VCaP (cell line): ENCODE results near the gene HMG20A.

ENCODE experiments used
- H3K27ac ChIP-seq: fragments of 450-650 bp; 2 replicates; pipeline ENCODE4 v1.5.1; 2017
- TF ChIP-seq, protein P1 (sequence below): fragments of 450-650 bp; conservative IDR thresholded peaks from 2 replicates; pipeline ENCODE4 v1.5.1; 2017; ENCODE audit warnings: mild to moderate bottlenecking, moderate library complexity

Gene HMG20A

DNA sequence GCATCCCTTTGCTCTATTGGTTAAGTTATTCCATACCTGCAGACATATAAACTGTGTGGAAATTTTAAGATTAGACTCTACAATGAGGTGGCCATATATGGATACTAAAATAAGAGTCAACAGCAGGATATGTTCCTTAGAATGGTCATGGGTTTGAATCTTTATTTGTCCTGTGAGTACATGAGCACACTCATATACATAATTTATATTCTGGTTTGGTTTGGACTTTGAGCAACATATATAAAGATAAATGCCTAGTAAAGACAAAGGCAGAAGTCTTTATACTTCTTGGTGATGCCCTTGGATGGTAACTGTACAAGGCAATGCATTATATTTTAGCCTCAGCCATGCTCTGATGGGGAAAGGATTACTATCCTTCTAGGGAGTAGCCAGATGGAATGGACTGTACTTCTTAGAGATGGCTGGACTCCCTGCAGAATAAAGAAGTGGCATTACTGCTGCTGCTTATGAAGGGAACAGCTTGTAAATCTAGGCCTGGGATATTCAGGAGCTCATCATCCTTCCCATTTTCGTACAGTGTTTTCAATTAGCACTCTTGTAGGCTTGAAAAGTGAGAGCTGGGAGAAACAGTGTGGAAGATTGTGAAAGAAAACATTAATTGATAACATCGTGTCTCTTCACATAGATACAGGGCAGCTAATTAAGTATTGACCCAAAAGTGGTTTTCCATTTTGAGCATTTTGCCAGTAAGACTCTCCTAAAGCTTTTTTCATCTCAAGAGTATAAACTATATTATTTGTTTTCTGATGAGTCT, 60.4 kb downstream of the HMG20A start:
- no peak overlapping the region for H3K27ac ChIP-seq
- TF ChIP-seq, protein P1, sequence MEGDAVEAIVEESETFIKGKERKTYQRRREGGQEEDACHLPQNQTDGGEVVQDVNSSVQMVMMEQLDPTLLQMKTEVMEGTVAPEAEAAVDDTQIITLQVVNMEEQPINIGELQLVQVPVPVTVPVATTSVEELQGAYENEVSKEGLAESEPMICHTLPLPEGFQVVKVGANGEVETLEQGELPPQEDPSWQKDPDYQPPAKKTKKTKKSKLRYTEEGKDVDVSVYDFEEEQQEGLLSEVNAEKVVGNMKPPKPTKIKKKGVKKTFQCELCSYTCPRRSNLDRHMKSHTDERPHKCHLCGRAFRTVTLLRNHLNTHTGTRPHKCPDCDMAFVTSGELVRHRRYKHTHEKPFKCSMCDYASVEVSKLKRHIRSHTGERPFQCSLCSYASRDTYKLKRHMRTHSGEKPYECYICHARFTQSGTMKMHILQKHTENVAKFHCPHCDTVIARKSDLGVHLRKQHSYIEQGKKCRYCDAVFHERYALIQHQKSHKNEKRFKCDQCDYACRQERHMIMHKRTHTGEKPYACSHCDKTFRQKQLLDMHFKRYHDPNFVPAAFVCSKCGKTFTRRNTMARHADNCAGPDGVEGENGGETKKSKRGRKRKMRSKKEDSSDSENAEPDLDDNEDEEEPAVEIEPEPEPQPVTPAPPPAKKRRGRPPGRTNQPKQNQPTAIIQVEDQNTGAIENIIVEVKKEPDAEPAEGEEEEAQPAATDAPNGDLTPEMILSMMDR, result no peak

DNA sequence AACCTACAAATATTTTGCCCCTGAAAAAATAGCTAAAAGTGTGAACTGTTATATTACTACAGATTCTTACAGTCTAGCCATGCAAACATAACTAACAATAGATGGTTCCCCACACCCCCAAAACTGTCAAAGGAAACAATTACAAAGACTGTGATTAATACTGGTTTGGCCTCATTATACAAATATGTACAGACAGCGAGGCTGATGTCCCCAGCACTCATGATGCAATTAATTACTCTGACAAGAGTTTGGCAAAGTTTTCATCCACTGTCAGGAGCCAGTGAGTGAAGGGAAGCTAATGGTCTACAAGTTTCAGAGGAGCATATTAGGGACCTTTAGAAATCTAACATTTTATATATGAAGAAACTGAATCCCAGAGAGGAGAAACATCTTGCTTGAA, 61.0 kb downstream of the HMG20A start:
- no peak overlapping the region for H3K27ac ChIP-seq
- TF ChIP-seq, protein P1, result no peak

DNA sequence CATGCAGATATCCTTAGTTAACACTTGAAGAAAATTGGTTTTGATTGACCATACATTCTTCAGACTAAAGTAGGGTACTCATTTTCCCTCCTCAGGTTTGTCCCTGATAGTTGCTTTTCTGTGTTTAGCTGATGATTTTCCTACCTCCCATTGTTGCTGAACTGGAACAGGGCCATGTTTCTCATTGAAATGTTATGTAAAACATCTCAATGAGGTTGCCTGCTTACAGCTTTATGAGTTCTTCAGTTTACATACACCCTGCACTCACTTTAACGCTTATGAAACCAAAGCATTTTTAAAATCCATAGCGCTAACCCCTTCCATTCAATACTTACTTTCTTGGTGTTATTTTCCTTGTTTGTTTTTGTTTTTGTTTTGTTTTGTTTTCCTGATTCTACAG, 61.9 kb downstream of the HMG20A start:
- TF ChIP-seq, protein P1, result no peak
- H3K27ac ChIP-seq, result no peak overlapping the region

DNA sequence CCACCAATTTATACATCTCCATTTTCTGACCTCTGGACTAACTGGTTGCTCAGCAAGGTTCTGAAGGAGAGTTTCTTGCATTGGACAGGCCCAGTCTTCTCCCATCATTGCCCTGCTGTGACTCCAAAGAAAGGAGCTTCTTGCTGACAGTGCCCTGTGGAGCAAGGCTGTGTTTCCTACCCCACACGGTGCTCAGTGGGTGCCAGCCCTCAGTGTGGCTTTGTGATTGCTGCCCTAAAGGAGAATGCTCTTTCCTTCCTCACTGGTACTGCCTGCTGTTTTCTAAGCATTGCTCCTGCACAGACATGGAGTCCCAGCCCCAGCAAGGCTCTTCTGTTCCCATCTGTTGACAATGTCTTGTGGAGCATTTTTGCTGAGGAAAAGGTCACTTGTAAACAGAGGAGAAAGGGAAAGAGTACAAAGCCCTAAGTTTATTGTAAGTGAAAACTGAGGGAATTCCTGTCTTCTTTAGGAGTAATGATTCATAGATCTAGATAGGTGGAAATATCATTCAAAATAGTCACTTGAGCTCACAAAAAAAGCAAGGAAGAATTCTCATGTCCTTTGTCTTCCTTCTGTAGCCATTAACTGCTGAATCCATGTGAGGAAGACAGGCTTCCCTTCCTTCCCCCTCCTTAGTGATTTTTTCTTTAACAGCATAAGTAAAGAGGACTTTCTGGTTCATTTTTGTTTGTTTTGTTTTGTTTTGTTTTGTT, 62.9 kb downstream of the HMG20A start:
- TF ChIP-seq, protein P1, result no peak
- H3K27ac ChIP-seq, result no peak overlapping the region

DNA sequence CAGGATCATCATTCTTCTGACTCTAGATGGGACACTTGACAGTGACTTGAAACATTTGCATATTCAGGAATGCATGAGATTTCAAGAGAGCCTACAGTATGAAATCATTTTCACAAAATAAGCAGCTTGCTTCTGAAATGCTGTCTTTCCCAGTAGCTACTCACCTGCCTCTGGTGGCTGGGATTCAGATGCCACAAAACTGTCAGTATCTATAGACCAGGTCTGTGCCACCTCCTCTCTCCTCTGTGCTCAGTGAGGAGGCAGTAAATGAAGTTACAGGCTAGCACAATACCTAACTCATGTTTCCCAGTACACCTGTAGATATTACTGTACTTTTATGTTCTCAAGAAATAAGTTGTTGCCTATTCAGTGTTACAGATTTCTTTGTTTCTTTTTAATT, 64.3 kb downstream of the HMG20A start:
- TF ChIP-seq, protein P1, result no peak
- H3K27ac ChIP-seq, result no peak overlapping the region

DNA sequence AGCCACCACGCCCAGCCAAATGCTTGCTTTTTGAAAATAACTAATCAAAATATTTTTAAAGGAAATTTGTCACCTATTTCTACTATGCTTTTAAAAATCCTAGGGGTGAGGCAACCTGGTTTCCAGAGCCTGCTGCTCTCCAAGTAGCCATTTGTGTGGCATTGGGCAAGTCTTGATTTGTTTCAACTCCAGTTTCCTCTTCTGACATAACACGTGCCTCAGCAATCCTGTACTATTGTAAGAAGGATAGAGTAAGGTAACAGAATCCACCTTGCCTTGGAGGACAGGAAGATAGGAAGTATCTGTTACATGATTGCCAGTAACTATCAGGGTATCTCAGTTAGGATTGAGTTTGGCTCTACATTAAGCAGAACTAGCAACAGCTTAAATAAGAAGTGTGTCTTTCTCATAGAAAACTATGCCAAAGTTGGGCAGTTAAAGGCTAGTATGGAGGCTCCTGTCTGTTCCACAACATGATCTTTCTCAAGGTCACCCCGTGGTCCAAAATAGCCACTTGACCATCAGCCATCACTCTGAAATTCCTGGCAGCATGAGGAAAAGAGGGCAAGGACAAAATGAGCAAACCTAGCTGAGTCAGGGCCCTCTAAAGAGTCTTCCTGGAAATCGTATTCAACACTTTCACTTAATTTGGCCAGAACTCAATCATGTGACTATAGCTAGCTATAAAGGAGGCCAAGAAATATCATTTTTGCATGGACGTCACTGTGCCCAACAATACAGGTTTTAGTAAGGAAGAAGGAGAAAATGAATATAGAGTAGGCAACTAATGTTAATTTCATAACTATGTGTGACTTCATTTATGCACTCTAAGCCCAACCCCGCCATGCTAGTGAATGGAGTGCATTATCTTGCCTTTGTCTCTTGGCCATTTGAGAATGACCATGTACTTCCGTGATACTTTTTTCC, 66.1 kb downstream of the HMG20A start:
- TF ChIP-seq, protein P1, result no peak
- H3K27ac ChIP-seq, result no peak overlapping the region

DNA sequence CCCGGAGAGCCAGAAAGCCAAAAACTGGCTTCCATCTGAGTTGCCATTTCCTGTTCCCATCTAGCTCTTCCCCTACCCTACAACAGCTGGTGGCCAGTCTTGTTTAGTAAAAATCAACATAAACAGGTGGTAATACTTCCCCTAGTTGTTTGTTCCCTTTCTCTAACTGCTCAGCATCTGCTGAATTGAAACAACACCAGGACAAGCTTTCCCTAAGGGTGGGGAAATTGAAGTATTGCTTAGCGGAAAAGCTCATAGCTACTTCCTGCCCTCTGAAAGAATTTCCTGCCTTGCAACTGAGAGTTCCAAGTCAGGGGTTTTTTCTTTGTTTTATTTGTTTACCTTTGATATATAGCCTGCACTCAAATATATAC, 66.8 kb downstream of the HMG20A start:
- TF ChIP-seq, protein P1, result no peak
- no peak overlapping the region for H3K27ac ChIP-seq
